HEK293 (cell line): ENCODE measurements around the gene RPL29.

Experiments
- CTCF ChIA-PET: fragments of 350-600 bp; formaldehyde crosslinking; extraction: SDS; loops from one replicate; lab custom pipeline; 2021; ENCODE audit warnings: antibody characterized with exemption; lab: Yijun Ruan, JAX
- POLR2A ChIA-PET: fragments of 300-600 bp; formaldehyde crosslinking; extraction: SDS; loops from one replicate; lab custom pipeline; 2020; ENCODE audit warnings: antibody characterized with exemption, inconsistent platforms; lab: Yijun Ruan, JAX
- H3K27ac ChIP-seq: fragments of 200-500 bp; sonication (Bioruptor generic); 2 replicates; pipeline ENCODE4 v1.5.1; 2014; ENCODE audit warnings: low read depth, low read length, control low read depth, inconsistent platforms; ENCODE audit errors: extremely low read depth
- H3K36me3 ChIP-seq, 2 experiments: fragments of 200-500 bp in 1 of 2; sonication (Bioruptor generic) in 1 of 2; 1 replicate in 1 of 2; 2 replicates in 1 of 2; pipeline ENCODE4 v1.5.1; 2014 to 2017; ENCODE audit warnings: inconsistent platforms in 2 of 2, low read length in 2 of 2; ENCODE audit not compliant: control insufficient read depth in 2 of 2, insufficient read depth in 1 of 2
- H3K4me1 ChIP-seq: fragments of 200-500 bp; sonication (Bioruptor generic); 2 replicates; pipeline ENCODE4 v1.5.1; 2014; ENCODE audit warnings: mild to moderate bottlenecking, low read length, inconsistent platforms; ENCODE audit not compliant: control insufficient read depth, insufficient read depth
- H3K4me3 ChIP-seq: 2 replicates; pipeline ENCODE4 v1.5.1; 2011; ENCODE audit warnings: low read depth, mild to moderate bottlenecking, control low read depth, low read length, moderate library complexity
- H3K9me3 ChIP-seq: fragments of 200-500 bp; sonication (Bioruptor generic); 2 replicates; pipeline ENCODE4 v1.5.1; 2014; ENCODE audit warnings: low read depth, low read length, inconsistent platforms; ENCODE audit not compliant: control insufficient read depth, insufficient read depth
- BCL11B ChIP-seq: fragments of 450-650 bp; formaldehyde crosslinking; IDR thresholded peaks from 2 replicates; pipeline ENCODE4 v1.5.1; 2016; ENCODE audit warnings: low read depth, missing biosample characterization, missing genetic modification characterization
- MZF1 ChIP-seq: fragments of 450-650 bp; formaldehyde crosslinking; IDR thresholded peaks from 2 replicates; pipeline ENCODE4 v1.5.1; 2017; ENCODE audit warnings: missing biosample characterization, missing genetic modification characterization, borderline replicate concordance
- SCRT1 ChIP-seq: fragments of 450-650 bp; formaldehyde crosslinking; IDR thresholded peaks from 2 replicates; pipeline ENCODE4 v1.5.1; 2016; ENCODE audit warnings: missing biosample characterization, missing genetic modification characterization, borderline replicate concordance
- ZNF184 ChIP-seq: fragments of 450-650 bp; IDR thresholded peaks from 2 replicates; pipeline ENCODE4 v1.5.1; 2018; ENCODE audit warnings: missing biosample characterization, mild to moderate bottlenecking, missing genetic modification characterization
- ZNF223 ChIP-seq: fragments of 450-650 bp; formaldehyde crosslinking; IDR thresholded peaks from 2 replicates; pipeline ENCODE4 v1.5.1; 2016; ENCODE audit warnings: missing biosample characterization, missing genetic modification characterization
- ZNF394 ChIP-seq: fragments of 450-650 bp; formaldehyde crosslinking; IDR thresholded peaks from 2 replicates; pipeline ENCODE4 v1.5.1; 2016; ENCODE audit warnings: missing biosample characterization, missing genetic modification characterization, mild to moderate bottlenecking, moderate library complexity, borderline replicate concordance
- ZNF510 ChIP-seq: fragments of 450-650 bp; formaldehyde crosslinking; IDR thresholded peaks from 2 replicates; pipeline ENCODE4 v1.5.1; 2018; ENCODE audit warnings: mild to moderate bottlenecking, missing genetic modification characterization, missing biosample characterization; ENCODE audit not compliant: insufficient replicate concordance
- ZNF560 ChIP-seq: fragments of 450-650 bp; formaldehyde crosslinking; IDR thresholded peaks from 2 replicates; pipeline ENCODE4 v1.5.1; 2017; ENCODE audit warnings: missing biosample characterization, missing genetic modification characterization, borderline replicate concordance
- ZNF670 ChIP-seq: fragments of 450-650 bp; formaldehyde crosslinking; IDR thresholded peaks from 2 replicates; pipeline ENCODE4 v1.5.1; 2016; ENCODE audit warnings: missing biosample characterization, missing genetic modification characterization, low read depth
- ZNF843 ChIP-seq: fragments of 450-650 bp; formaldehyde crosslinking; IDR thresholded peaks from 2 replicates; pipeline ENCODE4 v1.5.1; 2016; ENCODE audit warnings: missing biosample characterization, missing genetic modification characterization
- TF ChIP-seq, protein P1 (sequence below): fragments of 450-650 bp; formaldehyde crosslinking; IDR thresholded peaks from 2 replicates; pipeline ENCODE4 v1.5.1; 2016; ENCODE audit warnings: missing biosample characterization, missing genetic modification characterization
- TF ChIP-seq, protein P2 (sequence below): fragments of 450-650 bp; formaldehyde crosslinking; IDR thresholded peaks from 2 replicates; pipeline ENCODE4 v1.5.1; 2017; ENCODE audit warnings: missing biosample characterization, missing genetic modification characterization
- TF ChIP-seq, protein P3 (sequence below): fragments of 450-650 bp; formaldehyde crosslinking; IDR thresholded peaks from 2 replicates; pipeline ENCODE4; 2016; ENCODE audit warnings: missing biosample characterization, missing genetic modification characterization
- TF ChIP-seq, protein P4 (sequence below): fragments of 450-650 bp; formaldehyde crosslinking; IDR thresholded peaks from 2 replicates; pipeline ENCODE4 v1.5.1; 2016; ENCODE audit warnings: missing biosample characterization, missing genetic modification characterization
- TF ChIP-seq, protein P5 (sequence below): fragments of 450-650 bp; formaldehyde crosslinking; IDR thresholded peaks from 2 replicates; pipeline ENCODE4 v1.5.1; 2016; ENCODE audit warnings: missing biosample characterization, missing genetic modification characterization, borderline replicate concordance
- TF ChIP-seq, protein P6 (sequence below): sonication (generic); formaldehyde crosslinking; IDR thresholded peaks from 2 replicates; pipeline ENCODE4 v1.8.1; 2022; ENCODE audit warnings: mild to moderate bottlenecking, moderate library complexity, missing genetic modification reagents

RPL29 gene

DNA sequence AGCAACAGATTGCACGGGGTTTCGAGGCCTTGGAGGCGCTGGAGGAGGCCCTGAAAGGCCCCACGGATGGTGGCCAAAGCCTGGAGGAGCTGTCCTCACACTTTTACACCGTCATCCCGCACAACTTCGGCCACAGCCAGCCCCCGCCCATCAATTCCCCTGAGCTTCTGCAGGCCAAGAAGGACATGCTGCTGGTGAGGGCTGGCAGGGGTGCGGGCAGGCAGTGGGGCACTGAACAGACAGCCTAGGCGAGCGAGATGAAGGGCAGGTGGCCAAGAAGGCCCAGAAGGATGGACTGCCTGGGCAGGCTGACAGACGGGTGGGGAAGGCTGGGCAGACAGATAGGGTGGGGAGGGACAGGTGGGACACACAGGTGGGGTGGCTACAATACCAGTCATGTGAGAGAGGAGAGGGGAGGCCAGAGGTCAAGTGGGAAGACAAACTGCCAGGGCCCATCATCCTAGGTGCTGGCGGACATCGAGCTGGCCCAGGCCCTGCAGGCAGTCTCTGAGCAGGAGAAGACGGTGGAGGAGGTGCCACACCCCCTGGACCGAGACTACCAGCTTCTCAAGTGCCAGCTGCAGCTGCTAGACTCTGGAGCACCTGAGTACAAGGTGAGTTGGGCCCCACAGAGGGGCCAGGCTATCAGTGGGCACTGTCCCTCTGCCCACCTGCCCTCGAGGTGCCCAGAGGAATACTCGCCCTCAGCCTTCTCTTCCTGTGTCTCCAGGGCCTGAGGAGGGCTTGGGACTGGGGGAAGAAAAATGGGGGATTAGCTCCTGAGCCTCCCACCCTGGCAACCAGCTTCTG, 50.5 kb downstream of the RPL29 start (continued):
- TF ChIP-seq ZNF394 (tag by site-specific recombination) (no peak), ZNF223 (tag by site-specific recombination) (no peak), ZNF510 (no peak)
- TF ChIP-seq, protein P1, sequence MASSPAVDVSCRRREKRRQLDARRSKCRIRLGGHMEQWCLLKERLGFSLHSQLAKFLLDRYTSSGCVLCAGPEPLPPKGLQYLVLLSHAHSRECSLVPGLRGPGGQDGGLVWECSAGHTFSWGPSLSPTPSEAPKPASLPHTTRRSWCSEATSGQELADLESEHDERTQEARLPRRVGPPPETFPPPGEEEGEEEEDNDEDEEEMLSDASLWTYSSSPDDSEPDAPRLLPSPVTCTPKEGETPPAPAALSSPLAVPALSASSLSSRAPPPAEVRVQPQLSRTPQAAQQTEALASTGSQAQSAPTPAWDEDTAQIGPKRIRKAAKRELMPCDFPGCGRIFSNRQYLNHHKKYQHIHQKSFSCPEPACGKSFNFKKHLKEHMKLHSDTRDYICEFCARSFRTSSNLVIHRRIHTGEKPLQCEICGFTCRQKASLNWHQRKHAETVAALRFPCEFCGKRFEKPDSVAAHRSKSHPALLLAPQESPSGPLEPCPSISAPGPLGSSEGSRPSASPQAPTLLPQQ (tag by site-specific recombination), result no peak

DNA sequence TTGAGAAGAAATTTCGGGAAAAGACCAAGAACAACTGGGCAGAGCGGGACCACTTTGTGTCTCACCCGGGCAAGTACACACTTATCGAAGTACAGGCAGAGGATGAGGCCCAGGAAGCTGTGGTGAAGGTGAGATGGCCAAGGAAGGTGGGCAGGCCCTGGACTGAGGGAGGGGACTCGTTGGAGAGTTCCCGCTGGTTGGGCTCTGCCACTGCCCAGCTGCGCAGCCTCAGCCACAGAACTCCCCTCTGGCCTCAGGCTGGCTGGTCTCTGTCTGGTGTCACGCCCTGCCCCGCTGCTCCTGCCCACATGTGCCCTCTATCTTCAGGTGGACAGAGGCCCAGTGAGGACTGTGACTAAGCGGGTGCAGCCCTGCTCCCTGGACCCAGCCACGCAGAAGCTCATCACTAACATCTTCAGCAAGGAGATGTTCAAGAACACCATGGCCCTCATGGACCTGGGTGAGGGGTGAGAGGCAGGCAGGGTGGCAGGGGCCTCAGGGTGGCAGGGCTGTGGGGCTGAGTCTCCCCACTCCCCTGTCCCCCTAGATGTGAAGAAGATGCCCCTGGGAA, 51.2 kb downstream of the RPL29 start:
- ChIA-PET CTCF (interaction anchor here (0.6 kb wide), 2 partner anchors 29 to 1677 kb away, joined by 3 read pairs; partner anchors contain the start of gene ABHD14B), POLR2A (interaction anchor here (1.1 kb wide), 1 partner anchor 47 kb away, joined by 3 read pairs; no protein-coding TSS in a partner anchor)
- no peak overlapping the region for H3K27ac ChIP-seq
- peaks cover 4% of the 10 kb centered on the region for H3K4me1 ChIP-seq
- TF ChIP-seq SCRT1 (no peak), ZNF670 (tag by site-specific recombination) (no peak), BCL11B (tag by site-specific recombination) (no peak), MZF1 (tag by site-specific recombination) (no peak), ZNF560 (tag by site-specific recombination) (no peak), ZNF184 (tag by site-specific recombination) (no peak), ZNF843 (tag by site-specific recombination) (no peak)
- TF ChIP-seq, protein P2, sequence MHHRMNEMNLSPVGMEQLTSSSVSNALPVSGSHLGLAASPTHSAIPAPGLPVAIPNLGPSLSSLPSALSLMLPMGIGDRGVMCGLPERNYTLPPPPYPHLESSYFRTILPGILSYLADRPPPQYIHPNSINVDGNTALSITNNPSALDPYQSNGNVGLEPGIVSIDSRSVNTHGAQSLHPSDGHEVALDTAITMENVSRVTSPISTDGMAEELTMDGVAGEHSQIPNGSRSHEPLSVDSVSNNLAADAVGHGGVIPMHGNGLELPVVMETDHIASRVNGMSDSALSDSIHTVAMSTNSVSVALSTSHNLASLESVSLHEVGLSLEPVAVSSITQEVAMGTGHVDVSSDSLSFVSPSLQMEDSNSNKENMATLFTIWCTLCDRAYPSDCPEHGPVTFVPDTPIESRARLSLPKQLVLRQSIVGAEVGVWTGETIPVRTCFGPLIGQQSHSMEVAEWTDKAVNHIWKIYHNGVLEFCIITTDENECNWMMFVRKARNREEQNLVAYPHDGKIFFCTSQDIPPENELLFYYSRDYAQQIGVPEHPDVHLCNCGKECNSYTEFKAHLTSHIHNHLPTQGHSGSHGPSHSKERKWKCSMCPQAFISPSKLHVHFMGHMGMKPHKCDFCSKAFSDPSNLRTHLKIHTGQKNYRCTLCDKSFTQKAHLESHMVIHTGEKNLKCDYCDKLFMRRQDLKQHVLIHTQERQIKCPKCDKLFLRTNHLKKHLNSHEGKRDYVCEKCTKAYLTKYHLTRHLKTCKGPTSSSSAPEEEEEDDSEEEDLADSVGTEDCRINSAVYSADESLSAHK (tag by site-specific recombination), result no peak
- TF ChIP-seq, protein P3, sequence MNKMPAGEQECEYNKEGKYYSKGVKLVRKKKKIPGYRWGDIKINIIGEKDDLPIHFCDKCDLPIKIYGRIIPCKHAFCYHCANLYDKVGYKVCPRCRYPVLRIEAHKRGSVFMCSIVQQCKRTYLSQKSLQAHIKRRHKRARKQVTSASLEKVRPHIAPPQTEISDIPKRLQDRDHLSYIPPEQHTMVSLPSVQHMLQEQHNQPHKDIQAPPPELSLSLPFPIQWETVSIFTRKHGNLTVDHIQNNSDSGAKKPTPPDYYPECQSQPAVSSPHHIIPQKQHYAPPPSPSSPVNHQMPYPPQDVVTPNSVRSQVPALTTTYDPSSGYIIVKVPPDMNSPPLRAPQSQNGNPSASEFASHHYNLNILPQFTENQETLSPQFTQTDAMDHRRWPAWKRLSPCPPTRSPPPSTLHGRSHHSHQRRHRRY, result no peak
- TF ChIP-seq, protein P4, sequence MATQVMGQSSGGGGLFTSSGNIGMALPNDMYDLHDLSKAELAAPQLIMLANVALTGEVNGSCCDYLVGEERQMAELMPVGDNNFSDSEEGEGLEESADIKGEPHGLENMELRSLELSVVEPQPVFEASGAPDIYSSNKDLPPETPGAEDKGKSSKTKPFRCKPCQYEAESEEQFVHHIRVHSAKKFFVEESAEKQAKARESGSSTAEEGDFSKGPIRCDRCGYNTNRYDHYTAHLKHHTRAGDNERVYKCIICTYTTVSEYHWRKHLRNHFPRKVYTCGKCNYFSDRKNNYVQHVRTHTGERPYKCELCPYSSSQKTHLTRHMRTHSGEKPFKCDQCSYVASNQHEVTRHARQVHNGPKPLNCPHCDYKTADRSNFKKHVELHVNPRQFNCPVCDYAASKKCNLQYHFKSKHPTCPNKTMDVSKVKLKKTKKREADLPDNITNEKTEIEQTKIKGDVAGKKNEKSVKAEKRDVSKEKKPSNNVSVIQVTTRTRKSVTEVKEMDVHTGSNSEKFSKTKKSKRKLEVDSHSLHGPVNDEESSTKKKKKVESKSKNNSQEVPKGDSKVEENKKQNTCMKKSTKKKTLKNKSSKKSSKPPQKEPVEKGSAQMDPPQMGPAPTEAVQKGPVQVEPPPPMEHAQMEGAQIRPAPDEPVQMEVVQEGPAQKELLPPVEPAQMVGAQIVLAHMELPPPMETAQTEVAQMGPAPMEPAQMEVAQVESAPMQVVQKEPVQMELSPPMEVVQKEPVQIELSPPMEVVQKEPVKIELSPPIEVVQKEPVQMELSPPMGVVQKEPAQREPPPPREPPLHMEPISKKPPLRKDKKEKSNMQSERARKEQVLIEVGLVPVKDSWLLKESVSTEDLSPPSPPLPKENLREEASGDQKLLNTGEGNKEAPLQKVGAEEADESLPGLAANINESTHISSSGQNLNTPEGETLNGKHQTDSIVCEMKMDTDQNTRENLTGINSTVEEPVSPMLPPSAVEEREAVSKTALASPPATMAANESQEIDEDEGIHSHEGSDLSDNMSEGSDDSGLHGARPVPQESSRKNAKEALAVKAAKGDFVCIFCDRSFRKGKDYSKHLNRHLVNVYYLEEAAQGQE (tag by site-specific recombination), result no peak
- TF ChIP-seq, protein P5, sequence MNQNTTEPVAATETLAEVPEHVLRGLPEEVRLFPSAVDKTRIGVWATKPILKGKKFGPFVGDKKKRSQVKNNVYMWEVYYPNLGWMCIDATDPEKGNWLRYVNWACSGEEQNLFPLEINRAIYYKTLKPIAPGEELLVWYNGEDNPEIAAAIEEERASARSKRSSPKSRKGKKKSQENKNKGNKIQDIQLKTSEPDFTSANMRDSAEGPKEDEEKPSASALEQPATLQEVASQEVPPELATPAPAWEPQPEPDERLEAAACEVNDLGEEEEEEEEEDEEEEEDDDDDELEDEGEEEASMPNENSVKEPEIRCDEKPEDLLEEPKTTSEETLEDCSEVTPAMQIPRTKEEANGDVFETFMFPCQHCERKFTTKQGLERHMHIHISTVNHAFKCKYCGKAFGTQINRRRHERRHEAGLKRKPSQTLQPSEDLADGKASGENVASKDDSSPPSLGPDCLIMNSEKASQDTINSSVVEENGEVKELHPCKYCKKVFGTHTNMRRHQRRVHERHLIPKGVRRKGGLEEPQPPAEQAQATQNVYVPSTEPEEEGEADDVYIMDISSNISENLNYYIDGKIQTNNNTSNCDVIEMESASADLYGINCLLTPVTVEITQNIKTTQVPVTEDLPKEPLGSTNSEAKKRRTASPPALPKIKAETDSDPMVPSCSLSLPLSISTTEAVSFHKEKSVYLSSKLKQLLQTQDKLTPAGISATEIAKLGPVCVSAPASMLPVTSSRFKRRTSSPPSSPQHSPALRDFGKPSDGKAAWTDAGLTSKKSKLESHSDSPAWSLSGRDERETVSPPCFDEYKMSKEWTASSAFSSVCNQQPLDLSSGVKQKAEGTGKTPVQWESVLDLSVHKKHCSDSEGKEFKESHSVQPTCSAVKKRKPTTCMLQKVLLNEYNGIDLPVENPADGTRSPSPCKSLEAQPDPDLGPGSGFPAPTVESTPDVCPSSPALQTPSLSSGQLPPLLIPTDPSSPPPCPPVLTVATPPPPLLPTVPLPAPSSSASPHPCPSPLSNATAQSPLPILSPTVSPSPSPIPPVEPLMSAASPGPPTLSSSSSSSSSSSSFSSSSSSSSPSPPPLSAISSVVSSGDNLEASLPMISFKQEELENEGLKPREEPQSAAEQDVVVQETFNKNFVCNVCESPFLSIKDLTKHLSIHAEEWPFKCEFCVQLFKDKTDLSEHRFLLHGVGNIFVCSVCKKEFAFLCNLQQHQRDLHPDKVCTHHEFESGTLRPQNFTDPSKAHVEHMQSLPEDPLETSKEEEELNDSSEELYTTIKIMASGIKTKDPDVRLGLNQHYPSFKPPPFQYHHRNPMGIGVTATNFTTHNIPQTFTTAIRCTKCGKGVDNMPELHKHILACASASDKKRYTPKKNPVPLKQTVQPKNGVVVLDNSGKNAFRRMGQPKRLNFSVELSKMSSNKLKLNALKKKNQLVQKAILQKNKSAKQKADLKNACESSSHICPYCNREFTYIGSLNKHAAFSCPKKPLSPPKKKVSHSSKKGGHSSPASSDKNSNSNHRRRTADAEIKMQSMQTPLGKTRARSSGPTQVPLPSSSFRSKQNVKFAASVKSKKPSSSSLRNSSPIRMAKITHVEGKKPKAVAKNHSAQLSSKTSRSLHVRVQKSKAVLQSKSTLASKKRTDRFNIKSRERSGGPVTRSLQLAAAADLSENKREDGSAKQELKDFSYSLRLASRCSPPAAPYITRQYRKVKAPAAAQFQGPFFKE, result no peak
- TF ChIP-seq, protein P6, sequence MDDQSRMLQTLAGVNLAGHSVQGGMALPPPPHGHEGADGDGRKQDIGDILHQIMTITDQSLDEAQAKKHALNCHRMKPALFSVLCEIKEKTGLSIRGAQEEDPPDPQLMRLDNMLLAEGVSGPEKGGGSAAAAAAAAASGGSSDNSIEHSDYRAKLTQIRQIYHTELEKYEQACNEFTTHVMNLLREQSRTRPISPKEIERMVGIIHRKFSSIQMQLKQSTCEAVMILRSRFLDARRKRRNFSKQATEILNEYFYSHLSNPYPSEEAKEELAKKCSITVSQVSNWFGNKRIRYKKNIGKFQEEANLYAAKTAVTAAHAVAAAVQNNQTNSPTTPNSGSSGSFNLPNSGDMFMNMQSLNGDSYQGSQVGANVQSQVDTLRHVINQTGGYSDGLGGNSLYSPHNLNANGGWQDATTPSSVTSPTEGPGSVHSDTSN (CRISPR knock-in tag), result no peak
- no peaks in the 10 kb centered on the region for H3K9me3 ChIP-seq
- peaks cover 0 to 15% of the 10 kb centered on the region in 2 experiments; a peak in 1 of 3 replicates for H3K36me3 ChIP-seq
- H3K4me3 ChIP-seq, result no peak overlapping the region
